Measurements from ENCODE around the gene ITGA7. TPM values are rescaled to one million over a fixed set of nuclear protein-coding genes. Genes with fewer than 3 reads are reported as not detected.

ITGA7 gene
- total and polyA plus RNA-seq, 2 of the 4 experiments (the other 2 are of a cell fraction), result 3.9 to 15.7 TPM

- Histone ChIP-seq H3K4ac (ENCODE audit: low read depth, low read length) (peak overlapping the region; percentile 59), H4K91ac (ENCODE audit: insufficient read depth, low read depth, low read length) (peak overlapping the region; percentile 76), H2BK120ac (ENCODE audit: low read depth, low read length) (peak overlapping the region; percentile 64), H3K4me3 (ENCODE audit: insufficient read depth, low read depth, low read length) (peak overlapping the region; percentile 90), H3K4me2 (ENCODE audit: low read depth, low read length) (peak overlapping the region; percentile 94), H2BK15ac (ENCODE audit: low read depth, low read length) (no peak overlapping the region), H3K9me3 (ENCODE audit: control insufficient read depth, insufficient read depth, low read length) (no peaks in the 10 kb centered on the region), H4K8ac (ENCODE audit: low read depth in 2 of 2, low read length in 2 of 2) (peak overlapping the region; percentile 22 to 85), H3K9me1 (ENCODE audit: insufficient read depth, low read length) (no peaks in the 10 kb centered on the region), H4K20me1 (ENCODE audit: insufficient read depth, low read length) (peaks cover 60% of the 10 kb centered on the region), H2AK5ac (ENCODE audit: low read depth, low read length) (peak overlapping the region; percentile 96), H3K56ac (ENCODE audit: extremely low read depth, insufficient read depth, low read length) (peak overlapping the region; percentile 80), H2BK5ac (ENCODE audit: low read depth, low read length, poor library complexity, severe bottlenecking) (peak overlapping the region; percentile 94), H2AFZ (replicated peaks; ENCODE audit: low read length, poor library complexity) (peak overlapping the region; percentile 24), H3K18ac (ENCODE audit: low read depth, low read length) (peak overlapping the region; percentile 50), H3K14ac (replicated peaks; ENCODE audit: low read depth, low read length) (peak overlapping the region; percentile 68), H2BK20ac (ENCODE audit: low read depth, low read length) (no peak overlapping the region), H3K9ac (ENCODE audit: low read depth, low read length) (peak overlapping the region; percentile 94), H3K4me1 (ENCODE audit: control insufficient read depth, insufficient read depth, low read length) (peaks cover 8% of the 10 kb centered on the region), H4K5ac (ENCODE audit: low read depth, low read length) (peak overlapping the region; percentile 2; the same call in 1 of the 2 replicates), H3K79me1 (ENCODE audit: low read depth in 1 of 2, low read length in 2 of 2) (peaks cover 10 to 76% of the 10 kb centered on the region in 2 experiments), H3K27ac (ENCODE audit: insufficient read depth, low read length) (peak overlapping the region; percentile 98), H3K23ac (ENCODE audit: low read depth, low read length) (peak overlapping the region; percentile 40), H2AK9ac (replicated peaks; ENCODE audit: low read depth, low read length, poor library complexity) (peak overlapping the region; percentile 92), H3K36me3 (ENCODE audit: control insufficient read depth, insufficient read depth, low read length) (peaks cover 44% of the 10 kb centered on the region), H3K27me3 (ENCODE audit: control insufficient read depth, insufficient read depth, low read length) (no peaks in the 10 kb centered on the region)
- no CpG with 5 or more reads among the region's 9 CpGs for WGBS, 2 experiments (ENCODE audit: extremely low coverage in 2 of 2, insufficient read length in 1 of 2)
- dilution Hi-C loops (cut with HindIII; ENCODE audit: low sequenced_read_pairs, unreplicated experiment), result no loop called here
- ChIA-PET POLR2A (ENCODE audit: unreplicated experiment) (no interaction called here), CTCF (no interaction called here)
- TF ChIP-seq CEBPB (IDR thresholded peaks at IDR 0.05; ENCODE audit: low read depth, low read length) (peak; percentile 46; the same call in 1 of the 2 replicates), BHLHE40 (IDR thresholded peaks at IDR 0.05; ENCODE audit: low read depth, low read length) (peak; percentile 28; the same call in 1 of the 2 replicates), CHD1 (IDR thresholded peaks at IDR 0.05; ENCODE audit: low read depth, low read length) (no peak; the same call in none of the 2 replicates), POLR2A (IDR thresholded peaks at IDR 0.05; ENCODE audit: low read depth, low read length) (peak; percentile 57), MAZ (IDR thresholded peaks at IDR 0.05; ENCODE audit: borderline replicate concordance, low read depth, low read length) (0 out of 2 replicates have a peak, but pooled peaks have one; percentile 20)
- ATAC-seq (ENCODE audit: low read depth) (peak; percentile 2), DNase-seq (peak; percentile 61)
- in situ Hi-C loops (cut with MboI; ENCODE audit: low sequenced_read_pairs), result no loop called here
- intact Hi-C loops (cut with micrococcal nuclease), result no loop called here
- no TSS peak for BruUV-seq (replicated peaks)
Observed at GRCh38 chr12:55727643-55728185, 20.0 kb upstream of the ITGA7 start.

Measured in IMR-90 (cell line).